ENCODE data around the gene ENO2. TPM values are rescaled to one million over a fixed set of nuclear protein-coding genes. Genes with fewer than 3 reads are reported as not detected.
A peak's percentile ranks its signal among the peaks of the same experiment; 100 is the strongest.
"Not testable (repeated sequence)": the region's sequence is repeated elsewhere in the genome, so short reads cannot be mapped to it uniquely, and the experiment has no call there.

Gene ENO2
- total RNA-seq, 4 donors from 2014 or later: 28.7 to 49.7 (median 40.0) TPM

GRCh38 chr12:6890789-6891645 lies 23.4 kb upstream of the ENO2 start:
- intact Hi-C loops (cut with DNase I): no loop called here
- peak; percentile 99 for DNase-seq (ENCODE audit: extremely low spot score)
- H3K27me3 ChIP-seq: no peaks in the 10 kb centered on the region
- no peaks in the 10 kb centered on the region for H3K9me3 ChIP-seq
- peak overlapping the region; percentile 55 to 57 (median 56) for H3K4me3 ChIP-seq
- WGBS: 2% methylated on average over 53 of the region's 68 CpGs
- peak overlapping the region; percentile 88 to 94 (median 88) for H3K27ac ChIP-seq (replicated peaks in 1 of 4)
- no peak for TF ChIP-seq EP300 (IDR thresholded peaks at IDR 0.05)
- peak; percentile 26 for TF ChIP-seq POLR2A (IDR thresholded peaks at IDR 0.05; ENCODE audit: low read depth)
- peak; percentile 93 to 94 for TF ChIP-seq POLR2AphosphoS5 (IDR thresholded peaks at IDR 0.05)
- peak; percentile 88 to 96 (median 95) for TF ChIP-seq CTCF (IDR thresholded peaks at IDR 0.05)
- H3K36me3 ChIP-seq: no peaks in the 10 kb centered on the region
- peaks cover 0 to 22% (median 16%) of the 10 kb centered on the region in 4 donors for H3K4me1 ChIP-seq

DNA sequence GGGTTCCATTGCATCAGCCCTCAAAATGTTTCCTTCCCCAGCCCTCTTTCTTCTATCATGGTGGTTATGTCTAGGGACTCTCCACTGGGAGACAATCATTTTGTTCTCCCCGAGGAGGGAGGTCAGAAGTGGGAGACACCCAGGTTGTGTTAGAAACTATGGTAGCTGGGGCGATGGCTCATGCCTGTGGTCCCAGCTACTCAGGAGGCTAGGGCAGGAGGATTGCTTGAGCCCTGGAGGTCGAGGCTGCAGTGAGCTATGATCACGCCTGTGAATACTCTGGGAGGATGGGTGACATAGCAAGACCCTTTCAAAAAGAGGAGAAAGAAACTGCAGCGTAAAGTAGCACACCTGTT lies 22.8 kb upstream of the ENO2 start:
- WGBS: 86% methylated on average over 4 of the region's 5 CpGs
- intact Hi-C loops (cut with DNase I): no loop called here
- Histone ChIP-seq H3K4me3 (peak overlapping the region; percentile 55 to 57 (median 56)), H3K27ac (replicated peaks in 1 of 4) (peak overlapping the region; percentile 88 to 94 (median 88)), H3K36me3 (no peaks in the 10 kb centered on the region), H3K4me1 (peaks cover 0 to 22% (median 16%) of the 10 kb centered on the region in 4 donors), H3K27me3 (no peaks in the 10 kb centered on the region), H3K9me3 (no peaks in the 10 kb centered on the region)
- DNase-seq (ENCODE audit: extremely low spot score): no peak
- TF ChIP-seq CTCF (IDR thresholded peaks at IDR 0.05) (no peak), POLR2AphosphoS5 (IDR thresholded peaks at IDR 0.05) (no peak)

DNA sequence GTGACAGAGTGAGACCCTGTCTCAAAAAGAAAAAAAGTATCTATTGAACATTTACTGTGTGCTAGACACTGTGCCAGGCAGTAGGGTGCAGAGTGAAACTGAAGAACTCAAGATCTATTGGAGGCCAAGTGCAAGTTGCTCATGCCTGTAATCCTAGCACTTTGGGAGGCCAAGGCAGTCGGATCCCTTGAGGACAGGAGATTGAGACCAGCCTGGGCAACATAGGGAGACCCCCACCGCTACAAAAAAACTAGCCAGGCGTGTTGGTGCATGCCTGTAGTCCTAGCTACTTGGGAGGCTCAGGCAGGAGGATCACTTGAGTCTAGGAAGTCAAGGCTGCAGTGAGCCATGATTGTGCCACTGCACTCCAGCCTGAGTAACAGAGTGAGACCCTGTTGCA lies 21.7 kb upstream of the ENO2 start:
- H3K4me3 ChIP-seq; H3K36me3 ChIP-seq; intact Hi-C loops (cut with DNase I); H3K27me3 ChIP-seq; DNase-seq (ENCODE audit: extremely low spot score); H3K27ac ChIP-seq (replicated peaks in 1 of 4); H3K9me3 ChIP-seq: not testable (repeated sequence)
- WGBS: 90% methylated on average over 2 of the region's 3 CpGs
- H3K4me1 ChIP-seq: peaks cover 0 to 22% (median 16%) of the 10 kb centered on the region in 4 donors

DNA sequence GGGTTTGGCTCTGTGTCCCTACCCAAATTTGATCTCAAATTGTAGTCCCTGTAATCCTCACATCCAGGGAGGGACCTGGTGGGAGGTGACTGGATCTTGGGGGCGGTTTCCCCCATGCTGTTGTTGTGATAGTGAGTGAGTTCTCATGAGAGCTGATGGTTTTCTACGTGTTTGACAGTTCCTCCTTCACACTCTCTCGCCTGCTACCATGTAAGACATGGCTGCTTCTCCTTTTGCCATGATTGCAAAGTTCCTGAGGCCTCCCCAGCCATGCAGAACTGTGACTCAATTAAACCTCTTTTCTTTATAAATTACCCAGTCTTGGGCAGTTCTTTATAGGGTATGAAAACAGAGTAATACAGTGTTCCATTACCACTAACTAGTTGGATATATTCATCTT lies 20.1 kb upstream of the ENO2 start:
- H3K27ac ChIP-seq (replicated peaks in 1 of 4): no peak overlapping the region
- no peak overlapping the region for H3K4me3 ChIP-seq
- intact Hi-C loops (cut with DNase I): no loop called here
- H3K9me3 ChIP-seq: no peaks in the 10 kb centered on the region
- TF ChIP-seq POLR2AphosphoS5 (IDR thresholded peaks at IDR 0.05) (no peak), EP300 (IDR thresholded peaks at IDR 0.05) (no peak), POLR2A (IDR thresholded peaks at IDR 0.05; ENCODE audit: low read depth) (no peak), CTCF (IDR thresholded peaks at IDR 0.05) (no peak)
- 74% methylated on average over 3 of the region's 3 CpGs for WGBS
- DNase-seq (ENCODE audit: extremely low spot score): no peak
- no peaks in the 10 kb centered on the region for H3K27me3 ChIP-seq
- H3K36me3 ChIP-seq: no peaks in the 10 kb centered on the region
- peaks cover 0 to 22% (median 16%) of the 10 kb centered on the region in 4 donors for H3K4me1 ChIP-seq

DNA sequence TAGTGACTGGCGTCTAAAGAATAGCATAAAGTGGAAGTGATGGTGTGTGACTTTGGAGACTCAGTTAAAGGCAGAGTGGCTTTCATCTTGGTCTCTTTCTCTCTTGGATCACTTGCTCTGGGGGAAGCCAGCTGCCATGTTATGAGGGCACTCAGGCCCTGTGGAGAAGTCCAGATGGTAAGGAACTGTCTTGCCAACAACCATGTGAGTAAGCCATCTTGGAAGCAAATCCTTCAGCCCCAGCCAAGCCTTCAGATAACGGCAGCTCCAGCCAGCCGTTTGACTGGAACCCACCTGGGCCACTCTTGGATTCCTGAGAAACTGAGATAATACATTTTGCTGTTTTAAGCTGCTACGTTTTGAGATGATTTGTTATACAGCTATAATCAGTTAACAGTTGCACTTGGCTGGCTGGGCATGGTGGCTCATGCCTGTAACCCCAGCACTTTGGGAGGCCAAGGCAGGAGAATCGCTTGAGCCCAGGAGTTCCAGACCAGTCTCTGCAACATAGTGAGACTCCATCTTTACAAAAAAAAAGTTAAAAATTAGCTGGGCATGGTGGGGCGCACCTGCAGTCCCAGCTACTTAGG lies 17.4 kb upstream of the ENO2 start:
- no peaks in the 10 kb centered on the region for H3K27me3 ChIP-seq
- H3K4me3 ChIP-seq: no peak overlapping the region
- peaks cover 0 to 14% (median 5%) of the 10 kb centered on the region in 4 donors for H3K4me1 ChIP-seq
- DNase-seq (ENCODE audit: extremely low spot score): no peak
- TF ChIP-seq EP300 (IDR thresholded peaks at IDR 0.05) (no peak), POLR2AphosphoS5 (IDR thresholded peaks at IDR 0.05) (no peak), CTCF (IDR thresholded peaks at IDR 0.05) (no peak), POLR2A (IDR thresholded peaks at IDR 0.05; ENCODE audit: low read depth) (no peak)
- 87% methylated on average over 6 of the region's 6 CpGs for WGBS
- no peaks in the 10 kb centered on the region for H3K36me3 ChIP-seq
- no peak overlapping the region for H3K27ac ChIP-seq (replicated peaks in 1 of 4)
- no peaks in the 10 kb centered on the region for H3K9me3 ChIP-seq
- intact Hi-C loops (cut with DNase I): no loop called here
